Lower leg skin (tissue), 4 donors: ENCODE data around the gene FAAH2. TPM values are rescaled to one million over a fixed set of nuclear protein-coding genes. Genes with fewer than 3 reads are reported as not detected.

Source experiments
- DNase-seq, 2 donors: peaks; one replicate each; pipeline ENCODE4 v3.0.0-alpha.2; 2019; ENCODE audit warnings: low spot score in 2 of 2
- H3K4me3 ChIP-seq: fragments of 200-600 bp; sonication (generic); 2 replicates; pipeline ENCODE4 v1.5.1; 2017; ENCODE audit warnings: mild to moderate bottlenecking, low read depth; ENCODE audit not compliant: poor library complexity, severe bottlenecking
- CTCF ChIP-seq, 3 donors: fragments of 450-650 bp; IDR thresholded peaks; one replicate each; pipeline ENCODE4 v1.5.1; 2016; ENCODE audit warnings: antibody characterized with exemption in 3 of 3, mild to moderate bottlenecking in 3 of 3, moderate library complexity in 2 of 3
- POLR2A ChIP-seq, 2 donors: fragments of 450-650 bp; IDR thresholded peaks; one replicate each; pipeline ENCODE4 v1.6.1; 2016 to 2017; ENCODE audit warnings: antibody characterized with exemption in 2 of 2, mild to moderate bottlenecking in 1 of 2, moderate library complexity in 1 of 2
- WGBS, 2 donors: methylation state at CpG; one replicate each; pipeline ENCODE4 v1.1.5; 2018; 5-methylcytosine and 5-hydroxymethylcytosine counted together
- intact Hi-C: fragments of 100-400 bp; cut with DNase I; formaldehyde crosslinking; loops from one replicate; pipeline ENCODE4 v1.15.0; 2023; ENCODE audit warnings: low total_unique reads
- total RNA-seq, 4 donors: library from RNA; depleted of rRNA; stranded (reverse); fragments of >200 nt; gene quantifications; one replicate each; pipeline ENCODE4 v1.1.0, GENCODE V29; 2016

The FAAH2 gene
- total RNA-seq, 4 donors from 2014 or later, result 15.0 to 63.0 (median 29.8) TPM

DNA sequence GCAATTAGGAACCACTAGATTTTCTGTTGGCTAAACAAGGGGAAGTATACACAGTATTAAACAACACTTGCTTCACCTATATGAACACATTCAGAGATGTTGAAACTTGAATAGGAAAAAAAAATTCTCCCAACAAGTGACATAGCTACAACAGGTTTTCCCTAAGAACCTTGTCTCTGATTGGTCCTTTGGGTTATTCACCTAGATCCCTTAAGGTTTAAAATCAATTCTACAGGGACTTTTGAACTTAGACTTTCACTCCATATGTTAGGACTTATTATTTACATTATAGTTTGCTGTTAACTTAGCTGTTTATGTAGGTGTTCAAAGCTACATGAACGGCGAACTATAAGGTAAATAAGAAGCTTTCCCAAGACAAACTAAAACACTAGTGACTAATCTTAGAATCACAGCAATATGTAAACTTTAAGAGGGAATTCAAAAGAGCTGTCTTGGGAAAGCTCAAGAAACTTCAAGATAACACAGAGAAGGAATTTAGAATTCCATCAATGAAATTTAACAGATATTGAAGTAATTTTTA is 233.1 kb downstream of the FAAH2 start:
- 78 to 95% methylated on average over 2 of the region's 2 CpGs for WGBS, 2 donors
- intact Hi-C loops, result no loop called here
- DNase-seq, result no peak
- no peak overlapping the region for H3K4me3 ChIP-seq
- TF ChIP-seq POLR2A (IDR thresholded peaks at IDR 0.05) (no peak), CTCF (IDR thresholded peaks at IDR 0.05) (no peak)

- H3K4me3 ChIP-seq, result no peak overlapping the region
- WGBS, 2 donors, result 14 to 71% methylated on average over 1 of the region's 1 CpG
- no peak for DNase-seq
- TF ChIP-seq POLR2A (IDR thresholded peaks at IDR 0.05), result no peak
- no peak for TF ChIP-seq CTCF (IDR thresholded peaks at IDR 0.05)
- intact Hi-C loops, result no loop called here
Measured at GRCh38 chrX:57528670-57529255, 242.3 kb downstream of the FAAH2 start.

Other genes starting within 250 kb of the FAAH2 start
- 1 to 10 TPM; 1.3 to 7.8 (median 5.9) TPM for gene SPIN2B, start 165.2 kb upstream of the FAAH2 start, total RNA-seq
- gene SPIN2A, start 149.3 kb upstream of the FAAH2 start, total RNA-seq, result under 1 TPM in 1 of 4 donors, not detected in 3; 0.23 TPM